ENCODE results near the gene CFDP1. TPM values are rescaled to one million over a fixed set of nuclear protein-coding genes. Genes with fewer than 3 reads are reported as not detected.

The CFDP1 gene
- total RNA-seq, 2 experiments from 2014 or later: 38.9 to 41.6 TPM

GRCh38 chr16:75296606-75297005 lies 136.7 kb downstream of the CFDP1 start:
- no peak overlapping the region for H3K4me3 Mint-ChIP-seq
- H3K9me3 Mint-ChIP-seq (ENCODE audit: insufficient read depth): no peaks in the 10 kb centered on the region
- ChIA-PET POLR2A (no interaction called here), CTCF (no interaction called here)
- no peaks in the 10 kb centered on the region for H3K4me1 Mint-ChIP-seq (ENCODE audit: low read depth)
- H3K27ac Mint-ChIP-seq: no peak overlapping the region
- ATAC-seq (no peak), DNase-seq (no peak)
- H3K36me3 Mint-ChIP-seq (ENCODE audit: low read depth): peaks cover 34% of the 10 kb centered on the region
- H3K27me3 Mint-ChIP-seq (ENCODE audit: low read depth): peaks cover 18% of the 10 kb centered on the region

GRCh38 chr16:75294773-75295459 lies 138.4 kb downstream of the CFDP1 start:
- Mint-ChIP-seq H3K27me3 (ENCODE audit: low read depth) (peaks cover 23% of the 10 kb centered on the region), H3K9me3 (ENCODE audit: insufficient read depth) (no peaks in the 10 kb centered on the region), H3K27ac (no peak overlapping the region), H3K4me1 (ENCODE audit: low read depth) (no peaks in the 10 kb centered on the region), H3K4me3 (no peak overlapping the region), H3K36me3 (ENCODE audit: low read depth) (peaks cover 26% of the 10 kb centered on the region)
- CTCF ChIA-PET: no interaction called here
- POLR2A ChIA-PET: no interaction called here
- ATAC-seq: no peak
- DNase-seq: no peak

GRCh38 chr16:75293772-75294171 lies 139.5 kb downstream of the CFDP1 start:
- Mint-ChIP-seq H3K27me3 (ENCODE audit: low read depth) (peaks cover 26% of the 10 kb centered on the region), H3K9me3 (ENCODE audit: insufficient read depth) (no peaks in the 10 kb centered on the region), H3K4me3 (no peak overlapping the region), H3K27ac (no peak overlapping the region), H3K36me3 (ENCODE audit: low read depth) (peaks cover 22% of the 10 kb centered on the region), H3K4me1 (ENCODE audit: low read depth) (peaks cover 6% of the 10 kb centered on the region)
- ChIA-PET CTCF (no interaction called here), POLR2A (no interaction called here)
- no peak for ATAC-seq
- no peak for DNase-seq

- Mint-ChIP-seq H3K27me3 (ENCODE audit: low read depth) (peaks cover 30% of the 10 kb centered on the region), H3K36me3 (ENCODE audit: low read depth) (peaks cover 25% of the 10 kb centered on the region), H3K4me1 (ENCODE audit: low read depth) (peaks cover 12% of the 10 kb centered on the region), H3K4me3 (no peak overlapping the region), H3K9me3 (ENCODE audit: insufficient read depth) (no peaks in the 10 kb centered on the region), H3K27ac (no peak overlapping the region)
- ChIA-PET CTCF (no interaction called here), POLR2A (no interaction called here)
- DNase-seq: no peak
- no peak for ATAC-seq
These were observed 140.1 kb downstream of the CFDP1 start for GRCh38 chr16:75293173-75293572.

- H3K4me3 Mint-ChIP-seq: no peak overlapping the region
- DNase-seq (no peak), ATAC-seq (no peak)
- H3K27me3 Mint-ChIP-seq (ENCODE audit: low read depth): peaks cover 29% of the 10 kb centered on the region
- peaks cover 17% of the 10 kb centered on the region for H3K4me1 Mint-ChIP-seq (ENCODE audit: low read depth)
- ChIA-PET CTCF (interaction anchor here (1.0 kb wide), 1 partner anchor 430 kb away, joined by 3 read pairs; no protein-coding TSS in a partner anchor), POLR2A (interaction anchor here (0.7 kb wide), 1 partner anchor 145 kb away, joined by 3 read pairs; no protein-coding TSS in a partner anchor)
- no peaks in the 10 kb centered on the region for H3K9me3 Mint-ChIP-seq (ENCODE audit: insufficient read depth)
- no peak overlapping the region for H3K27ac Mint-ChIP-seq
- H3K36me3 Mint-ChIP-seq (ENCODE audit: low read depth): peaks cover 25% of the 10 kb centered on the region
These were observed 140.6 kb downstream of the CFDP1 start for GRCh38 chr16:75292691-75293090.

- Mint-ChIP-seq H3K27me3 (ENCODE audit: low read depth) (peaks cover 44% of the 10 kb centered on the region), H3K27ac (no peak overlapping the region), H3K4me3 (no peak overlapping the region), H3K4me1 (ENCODE audit: low read depth) (peaks cover 23% of the 10 kb centered on the region), H3K36me3 (ENCODE audit: low read depth) (peaks cover 32% of the 10 kb centered on the region), H3K9me3 (ENCODE audit: insufficient read depth) (no peaks in the 10 kb centered on the region)
- CTCF ChIA-PET: interaction anchor here (1.5 kb wide), 1 partner anchor 90 kb away, joined by 5 read pairs; no protein-coding TSS in a partner anchor
- POLR2A ChIA-PET: no interaction called here
- DNase-seq (no peak), ATAC-seq (no peak)
These were observed 144.1 kb downstream of the CFDP1 start for GRCh38 chr16:75289189-75289588.

- DNase-seq (peak; percentile 90), ATAC-seq (peak; percentile 90)
- ChIA-PET POLR2A (no interaction called here), CTCF (interaction anchor here (1.1 to 1.5 kb wide), 4 partner anchors 55 to 176 kb away, joined by 3 to 6 read pairs (median 4); no protein-coding TSS in a partner anchor)
- Mint-ChIP-seq H3K27ac (peak overlapping the region; percentile 84), H3K27me3 (ENCODE audit: low read depth) (peaks cover 40% of the 10 kb centered on the region), H3K4me1 (ENCODE audit: low read depth) (peaks cover 23% of the 10 kb centered on the region), H3K9me3 (ENCODE audit: insufficient read depth) (no peaks in the 10 kb centered on the region), H3K4me3 (peak overlapping the region; percentile 48), H3K36me3 (ENCODE audit: low read depth) (peaks cover 28% of the 10 kb centered on the region)
These were observed 144.6 kb downstream of the CFDP1 start for GRCh38 chr16:75288596-75289120.

- ChIA-PET POLR2A (no interaction called here), CTCF (interaction anchor here (1.1 to 1.5 kb wide), 4 partner anchors 54 to 177 kb away, joined by 3 to 6 read pairs (median 4); no protein-coding TSS in a partner anchor)
- ATAC-seq (peak; percentile 38), DNase-seq (no peak)
- Mint-ChIP-seq H3K27me3 (ENCODE audit: low read depth) (peaks cover 40% of the 10 kb centered on the region), H3K36me3 (ENCODE audit: low read depth) (peaks cover 27% of the 10 kb centered on the region), H3K4me1 (ENCODE audit: low read depth) (peaks cover 23% of the 10 kb centered on the region), H3K9me3 (ENCODE audit: insufficient read depth) (no peaks in the 10 kb centered on the region), H3K27ac (peak overlapping the region; percentile 84), H3K4me3 (peak overlapping the region; percentile 48)
These were observed 145.1 kb downstream of the CFDP1 start for GRCh38 chr16:75288181-75288580.

- ChIA-PET POLR2A (no interaction called here), CTCF (interaction anchor here (1.1 to 1.5 kb wide), 4 partner anchors 54 to 177 kb away, joined by 3 to 6 read pairs (median 4); no protein-coding TSS in a partner anchor)
- ATAC-seq: no peak
- Mint-ChIP-seq H3K27me3 (ENCODE audit: low read depth) (peaks cover 42% of the 10 kb centered on the region), H3K9me3 (ENCODE audit: insufficient read depth) (no peaks in the 10 kb centered on the region), H3K4me1 (ENCODE audit: low read depth) (peaks cover 23% of the 10 kb centered on the region), H3K36me3 (ENCODE audit: low read depth) (peaks cover 22% of the 10 kb centered on the region), H3K4me3 (no peak overlapping the region), H3K27ac (no peak overlapping the region)
- DNase-seq: no peak
These were observed 145.6 kb downstream of the CFDP1 start for GRCh38 chr16:75287708-75288107.

GRCh38 chr16:75286389-75286788 lies 146.9 kb downstream of the CFDP1 start:
- H3K4me3 Mint-ChIP-seq: no peak overlapping the region
- ATAC-seq (no peak), DNase-seq (no peak)
- ChIA-PET POLR2A (no interaction called here), CTCF (interaction anchor here (1.9 kb wide), 1 partner anchor 53 kb away, joined by 6 read pairs; no protein-coding TSS in a partner anchor)
- H3K36me3 Mint-ChIP-seq (ENCODE audit: low read depth): peaks cover 13% of the 10 kb centered on the region
- peaks cover 45% of the 10 kb centered on the region for H3K27me3 Mint-ChIP-seq (ENCODE audit: low read depth)
- no peaks in the 10 kb centered on the region for H3K9me3 Mint-ChIP-seq (ENCODE audit: insufficient read depth)
- H3K27ac Mint-ChIP-seq: no peak overlapping the region
- H3K4me1 Mint-ChIP-seq (ENCODE audit: low read depth): peaks cover 23% of the 10 kb centered on the region

- Mint-ChIP-seq H3K36me3 (ENCODE audit: low read depth) (peaks cover 6% of the 10 kb centered on the region), H3K27ac (no peak overlapping the region), H3K9me3 (ENCODE audit: insufficient read depth) (no peaks in the 10 kb centered on the region), H3K27me3 (ENCODE audit: low read depth) (peaks cover 59% of the 10 kb centered on the region), H3K4me3 (no peak overlapping the region), H3K4me1 (ENCODE audit: low read depth) (peaks cover 6% of the 10 kb centered on the region)
- no peak for DNase-seq
- ATAC-seq: no peak
- POLR2A ChIA-PET: no interaction called here
- CTCF ChIA-PET: no interaction called here
These were observed 150.6 kb downstream of the CFDP1 start for GRCh38 chr16:75282466-75283281.

GRCh38 chr16:75281826-75282225 lies 151.5 kb downstream of the CFDP1 start:
- POLR2A ChIA-PET: no interaction called here
- CTCF ChIA-PET: no interaction called here
- H3K4me1 Mint-ChIP-seq (ENCODE audit: low read depth): no peaks in the 10 kb centered on the region

More at GRCh38 chr16:75281826-75282225, 151.5 kb downstream of the CFDP1 start:
- Mint-ChIP-seq H3K27ac (no peak overlapping the region), H3K9me3 (ENCODE audit: insufficient read depth) (no peaks in the 10 kb centered on the region), H3K4me3 (no peak overlapping the region), H3K27me3 (ENCODE audit: low read depth) (peaks cover 66% of the 10 kb centered on the region), H3K36me3 (ENCODE audit: low read depth) (peaks cover 6% of the 10 kb centered on the region)
- ATAC-seq: no peak
- DNase-seq: no peak

Data from activated CD8-positive, alpha-beta T cell treated with anti-CD3 and anti-CD28 coated beads, Interleukin-2, amount 10 ng/mL, durations not matched to agents 7 days and 5 days (primary cell).